SK-N-SH (cell line): ENCODE results near the gene DIAPH1.

ENCODE experiments used
- EZH2phosphoT487 ChIP-seq: fragments of 200-600 bp; sonication (generic); IDR thresholded peaks from 2 replicates; pipeline ENCODE4 v1.6.1; 2017; ENCODE audit warnings: low read depth, mixed run types, mild to moderate bottlenecking, antibody characterized with exemption, moderate library complexity, borderline replicate concordance
- MXI1 ChIP-seq: IDR thresholded peaks from 2 replicates; pipeline ENCODE4 v1.6.1; 2012; ENCODE audit warnings: mild to moderate bottlenecking, low read depth, low read length, improper control_type of control experiment
- RFX5 ChIP-seq: IDR thresholded peaks from 2 replicates; pipeline ENCODE4 v1.6.1; 2012; ENCODE audit warnings: mild to moderate bottlenecking, improper control_type of control experiment, low read length
- SMC3 ChIP-seq: IDR thresholded peaks from 2 replicates; pipeline ENCODE4 v1.6.1; 2012; ENCODE audit warnings: low read depth, low read length, improper control_type of control experiment
- YY1 ChIP-seq: IDR thresholded peaks from 2 replicates; pipeline ENCODE4 v1.4.0; 2012; ENCODE audit warnings: low read depth, mild to moderate bottlenecking
- TF ChIP-seq, protein P1 (sequence below): fragments of 200-600 bp; sonication (generic); IDR thresholded peaks from 2 replicates; pipeline ENCODE4 v1.6.1; 2017; ENCODE audit warnings: antibody characterized with exemption, mild to moderate bottlenecking, moderate library complexity
- TF ChIP-seq, protein P2 (sequence below): IDR thresholded peaks from 2 replicates; pipeline ENCODE4 v1.4.0; 2012; ENCODE audit warnings: low read depth

DNA sequence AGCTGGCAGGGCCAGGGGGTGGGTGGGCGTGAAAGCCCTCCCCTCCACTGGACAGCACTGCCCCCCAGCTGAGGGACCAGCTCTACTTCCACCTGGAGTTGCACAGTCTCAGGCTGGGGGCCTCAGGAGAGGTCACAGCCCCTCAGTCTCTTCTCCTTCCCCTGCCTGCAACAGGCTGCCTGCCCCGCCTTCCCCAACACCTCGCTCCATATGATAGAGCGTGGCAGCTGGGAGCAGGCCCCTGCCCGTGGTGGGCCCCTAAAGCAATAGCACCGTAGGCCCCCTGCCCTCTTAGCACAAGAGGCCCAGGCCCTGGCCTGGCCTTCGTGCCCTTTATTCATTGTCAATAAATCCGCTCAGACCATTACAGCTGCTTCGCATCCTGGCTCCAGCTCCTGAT is 21.9 kb upstream of the DIAPH1 start:
- TF ChIP-seq, protein P1, sequence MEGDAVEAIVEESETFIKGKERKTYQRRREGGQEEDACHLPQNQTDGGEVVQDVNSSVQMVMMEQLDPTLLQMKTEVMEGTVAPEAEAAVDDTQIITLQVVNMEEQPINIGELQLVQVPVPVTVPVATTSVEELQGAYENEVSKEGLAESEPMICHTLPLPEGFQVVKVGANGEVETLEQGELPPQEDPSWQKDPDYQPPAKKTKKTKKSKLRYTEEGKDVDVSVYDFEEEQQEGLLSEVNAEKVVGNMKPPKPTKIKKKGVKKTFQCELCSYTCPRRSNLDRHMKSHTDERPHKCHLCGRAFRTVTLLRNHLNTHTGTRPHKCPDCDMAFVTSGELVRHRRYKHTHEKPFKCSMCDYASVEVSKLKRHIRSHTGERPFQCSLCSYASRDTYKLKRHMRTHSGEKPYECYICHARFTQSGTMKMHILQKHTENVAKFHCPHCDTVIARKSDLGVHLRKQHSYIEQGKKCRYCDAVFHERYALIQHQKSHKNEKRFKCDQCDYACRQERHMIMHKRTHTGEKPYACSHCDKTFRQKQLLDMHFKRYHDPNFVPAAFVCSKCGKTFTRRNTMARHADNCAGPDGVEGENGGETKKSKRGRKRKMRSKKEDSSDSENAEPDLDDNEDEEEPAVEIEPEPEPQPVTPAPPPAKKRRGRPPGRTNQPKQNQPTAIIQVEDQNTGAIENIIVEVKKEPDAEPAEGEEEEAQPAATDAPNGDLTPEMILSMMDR: no peak
- TF ChIP-seq RFX5 (no peak), MXI1 (no peak), EZH2phosphoT487 (no peak), YY1 (no peak), SMC3 (no peak)
- TF ChIP-seq, protein P2, sequence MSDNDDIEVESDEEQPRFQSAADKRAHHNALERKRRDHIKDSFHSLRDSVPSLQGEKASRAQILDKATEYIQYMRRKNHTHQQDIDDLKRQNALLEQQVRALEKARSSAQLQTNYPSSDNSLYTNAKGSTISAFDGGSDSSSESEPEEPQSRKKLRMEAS: no peak
